Suprapubic skin (tissue), 4 donors: Measurements from ENCODE around the gene GPR137B. TPM values are rescaled to one million over a fixed set of nuclear protein-coding genes. Genes with fewer than 3 reads are reported as not detected.

Experiments
- DNase-seq, 2 donors: peaks; one replicate each; pipeline ENCODE4 v3.0.0-alpha.2; 2019; ENCODE audit warnings: low spot score in 2 of 2
- H3K27ac ChIP-seq: fragments of 200-600 bp; sonication (generic); one replicate; pipeline ENCODE4 v1.5.1; 2019
- H3K27me3 ChIP-seq: fragments of 200-600 bp; sonication (generic); one replicate; pipeline ENCODE4 v1.5.1; 2019
- H3K36me3 ChIP-seq: fragments of 200-600 bp; sonication (generic); one replicate; pipeline ENCODE4 v1.5.1; 2019
- H3K4me1 ChIP-seq: fragments of 200-600 bp; sonication (generic); one replicate; pipeline ENCODE4 v1.5.1; 2019
- H3K4me3 ChIP-seq: fragments of 200-600 bp; sonication (generic); one replicate; pipeline ENCODE4 v1.5.1; 2019; ENCODE audit warnings: mild to moderate bottlenecking
- H3K9me3 ChIP-seq: fragments of 200-600 bp; sonication (generic); one replicate; pipeline ENCODE4 v1.5.1; 2019
- CTCF ChIP-seq, 2 donors: fragments of 200-600 bp in 1 of 2; fragments of 450-650 bp in 1 of 2; sonication (generic) in 1 of 2; IDR thresholded peaks; one replicate each; pipeline ENCODE4 v1.5.1; 2016 to 2019; ENCODE audit warnings: antibody characterized with exemption in 2 of 2, mild to moderate bottlenecking in 1 of 2, moderate library complexity in 1 of 2
- EP300 ChIP-seq: sonication (generic); formaldehyde crosslinking; IDR thresholded peaks from one replicate; pipeline ENCODE4 v1.6.1; 2017; ENCODE audit warnings: antibody characterized with exemption
- POLR2A ChIP-seq, 2 donors: fragments of 450-650 bp; IDR thresholded peaks; one replicate each; pipeline ENCODE4 v1.6.1; 2017; ENCODE audit warnings: antibody characterized with exemption in 2 of 2, mild to moderate bottlenecking in 2 of 2, moderate library complexity in 2 of 2
- POLR2AphosphoS5 ChIP-seq, 3 donors: sonication (generic); formaldehyde crosslinking; IDR thresholded peaks; one replicate each; pipeline ENCODE4 v1.6.1; 2017; ENCODE audit warnings: antibody characterized with exemption in 3 of 3
- WGBS: methylation state at CpG from one replicate; pipeline ENCODE4 v1.1.5; 2018; 5-methylcytosine and 5-hydroxymethylcytosine counted together
- total RNA-seq, 4 donors: library from RNA; depleted of rRNA; stranded (reverse); fragments of >200 nt; gene quantifications; one replicate each; pipeline ENCODE4 v1.1.0, GENCODE V29; 2016

GPR137B gene
- total RNA-seq, 4 donors from 2014 or later, result 34.9 to 60.0 (median 47.2) TPM

GRCh38 chr1:236150311-236150955, 8.1 kb downstream of the GPR137B start:
- Histone ChIP-seq H3K9me3 (no peaks in the 10 kb centered on the region), H3K27ac (no peak overlapping the region), H3K4me1 (peaks cover 32% of the 10 kb centered on the region), H3K4me3 (no peak overlapping the region), H3K27me3 (no peaks in the 10 kb centered on the region), H3K36me3 (no peaks in the 10 kb centered on the region)
- no peak for TF ChIP-seq EP300
- WGBS, result 91% methylated on average over 11 of the region's 19 CpGs
- no peak for DNase-seq

DNA sequence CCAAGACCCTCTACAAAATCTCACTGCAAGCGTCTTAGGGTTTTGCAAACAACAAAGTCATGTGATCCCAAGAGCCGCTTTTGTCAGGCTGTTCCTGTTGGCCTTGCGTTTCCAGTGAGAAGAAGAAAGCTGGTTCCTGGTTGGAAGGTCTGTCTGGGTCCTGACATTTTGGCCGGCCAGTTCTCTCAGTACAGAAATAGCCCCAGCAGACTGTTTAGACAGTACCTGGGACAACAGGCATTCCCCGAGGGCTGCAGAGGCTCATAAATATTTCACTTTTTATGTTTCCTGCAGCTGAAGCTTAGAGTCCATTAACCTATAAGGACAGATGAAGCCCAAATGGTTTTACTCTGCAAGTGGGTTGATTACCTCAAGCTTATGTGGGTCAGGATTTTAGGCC, 8.6 kb downstream of the GPR137B start:
- H3K36me3 ChIP-seq, result no peaks in the 10 kb centered on the region
- no peak overlapping the region for H3K27ac ChIP-seq
- peaks cover 31% of the 10 kb centered on the region for H3K4me1 ChIP-seq
- DNase-seq, result no peak
- TF ChIP-seq EP300 (no peak), CTCF (IDR thresholded peaks at IDR 0.05) (no peak), POLR2A (IDR thresholded peaks at IDR 0.05) (no peak), POLR2AphosphoS5 (IDR thresholded peaks at IDR 0.05) (no peak)
- no peak overlapping the region for H3K4me3 ChIP-seq
- H3K27me3 ChIP-seq, result no peaks in the 10 kb centered on the region
- H3K9me3 ChIP-seq, result no peaks in the 10 kb centered on the region
- whole genome bisulfite sequencing, result 84% methylated on average over 5 of the region's 5 CpGs

DNA sequence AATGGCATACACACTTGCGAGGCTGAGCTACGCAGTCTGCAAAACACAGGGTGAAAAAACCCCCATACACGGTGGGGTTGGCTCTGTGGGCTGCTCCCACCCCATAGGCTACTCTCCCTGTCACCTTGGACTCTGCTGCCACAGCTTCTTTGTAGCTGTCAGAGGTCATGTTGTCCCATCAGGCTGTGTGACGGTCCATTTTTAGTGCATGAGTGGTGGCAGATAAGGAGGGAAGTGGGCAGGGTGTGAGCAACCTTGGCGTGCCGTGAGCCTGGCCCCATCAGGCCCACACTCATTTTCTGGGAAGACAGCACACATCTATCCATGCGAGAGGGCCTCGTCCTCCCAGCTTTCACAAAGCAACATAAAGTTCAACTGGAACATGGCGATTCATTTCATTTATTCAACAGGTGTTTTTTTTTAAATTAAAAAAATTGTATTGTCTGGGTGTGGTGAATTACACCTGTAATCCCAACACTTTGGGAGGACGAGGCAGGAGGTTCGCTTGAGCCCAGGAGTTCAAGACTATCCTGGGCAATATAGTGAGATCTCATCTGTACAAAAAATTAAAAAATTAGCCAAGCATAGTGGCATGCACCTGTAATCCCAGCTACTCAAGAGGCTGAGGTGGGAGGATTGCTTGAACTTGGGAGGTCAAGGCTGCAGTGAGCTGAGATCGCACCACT, 9.5 kb downstream of the GPR137B start:
- 88% methylated on average over 12 of the region's 12 CpGs for WGBS

GRCh38 chr1:236154126-236154525, 11.8 kb downstream of the GPR137B start:
- Histone ChIP-seq H3K27ac (no peak overlapping the region), H3K36me3 (no peaks in the 10 kb centered on the region), H3K4me3 (no peak overlapping the region), H3K4me1 (peaks cover 6% of the 10 kb centered on the region), H3K9me3 (no peaks in the 10 kb centered on the region), H3K27me3 (no peaks in the 10 kb centered on the region)
- DNase-seq, result no peak
- TF ChIP-seq EP300, result no peak
- TF ChIP-seq POLR2AphosphoS5 (IDR thresholded peaks at IDR 0.05), result no peak
- no peak for TF ChIP-seq CTCF (IDR thresholded peaks at IDR 0.05)
- no peak for TF ChIP-seq POLR2A (IDR thresholded peaks at IDR 0.05)
- 86% methylated on average over 10 of the region's 13 CpGs for WGBS

More for the DNA sequence above, 9.5 kb downstream of the GPR137B start:
- no peak for DNase-seq
- Histone ChIP-seq H3K9me3 (no peaks in the 10 kb centered on the region), H3K4me3 (no peak overlapping the region), H3K27ac (no peak overlapping the region), H3K4me1 (peaks cover 28% of the 10 kb centered on the region), H3K27me3 (no peaks in the 10 kb centered on the region), H3K36me3 (no peaks in the 10 kb centered on the region)
- no peak for TF ChIP-seq POLR2A (IDR thresholded peaks at IDR 0.05)
- no peak for TF ChIP-seq POLR2AphosphoS5 (IDR thresholded peaks at IDR 0.05)
- no peak for TF ChIP-seq EP300
- TF ChIP-seq CTCF (IDR thresholded peaks at IDR 0.05), result no peak

DNA sequence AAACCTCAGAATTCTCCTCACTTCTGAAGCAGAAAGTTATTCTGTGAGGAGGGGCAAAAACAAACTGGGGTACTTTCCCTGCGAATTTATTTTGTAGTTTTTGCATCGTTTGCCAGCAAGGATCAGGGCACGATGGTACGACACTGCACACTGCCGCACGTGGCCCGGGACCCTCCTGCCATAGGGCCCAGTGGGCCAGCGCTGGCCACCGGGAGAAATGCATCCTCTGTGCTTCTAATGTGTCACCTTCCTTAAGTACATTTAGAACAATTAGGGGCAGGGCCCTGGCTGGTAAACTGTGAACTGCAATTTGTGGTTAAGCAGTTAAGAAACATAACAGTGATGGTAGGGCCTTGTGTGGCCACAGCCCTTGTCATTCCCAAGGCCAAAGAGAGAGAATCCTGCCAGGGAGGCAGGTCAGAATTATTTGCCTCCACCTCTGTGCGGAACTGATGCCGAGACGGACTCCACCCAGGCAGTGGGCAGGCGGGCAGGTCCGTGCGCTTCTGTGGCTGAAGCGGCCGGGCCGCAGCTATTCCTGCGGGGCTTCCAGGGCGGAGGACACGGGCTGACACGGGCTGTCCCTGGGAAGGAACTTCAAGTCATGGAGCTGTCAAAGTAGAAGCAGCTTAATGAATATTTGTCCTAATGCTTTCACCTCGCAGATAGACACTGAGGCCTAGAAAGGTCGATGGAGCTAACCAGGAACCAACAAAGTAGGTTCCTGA, 12.5 kb downstream of the GPR137B start:
- Histone ChIP-seq H3K4me3 (no peak overlapping the region), H3K9me3 (no peaks in the 10 kb centered on the region), H3K27ac (no peak overlapping the region), H3K4me1 (no peaks in the 10 kb centered on the region), H3K36me3 (no peaks in the 10 kb centered on the region), H3K27me3 (no peaks in the 10 kb centered on the region)
- no peak for TF ChIP-seq EP300
- no peak for TF ChIP-seq CTCF (IDR thresholded peaks at IDR 0.05)
- TF ChIP-seq POLR2A (IDR thresholded peaks at IDR 0.05), result no peak
- no peak for TF ChIP-seq POLR2AphosphoS5 (IDR thresholded peaks at IDR 0.05)
- 87% methylated on average over 14 of the region's 24 CpGs for WGBS
- DNase-seq, result no peak
